ENCODE measurements around the gene SLC2A4RG. TPM values are rescaled to one million over a fixed set of nuclear protein-coding genes. Genes with fewer than 3 reads are reported as not detected.
A peak's percentile ranks its signal among the peaks of the same experiment; 100 is the strongest.

The SLC2A4RG gene
- total RNA-seq, 5 donors from 2014 or later (not counting 1 experiment from before 2014, with no cell fraction given) = 110 to 173 (median 135) TPM

DNA sequence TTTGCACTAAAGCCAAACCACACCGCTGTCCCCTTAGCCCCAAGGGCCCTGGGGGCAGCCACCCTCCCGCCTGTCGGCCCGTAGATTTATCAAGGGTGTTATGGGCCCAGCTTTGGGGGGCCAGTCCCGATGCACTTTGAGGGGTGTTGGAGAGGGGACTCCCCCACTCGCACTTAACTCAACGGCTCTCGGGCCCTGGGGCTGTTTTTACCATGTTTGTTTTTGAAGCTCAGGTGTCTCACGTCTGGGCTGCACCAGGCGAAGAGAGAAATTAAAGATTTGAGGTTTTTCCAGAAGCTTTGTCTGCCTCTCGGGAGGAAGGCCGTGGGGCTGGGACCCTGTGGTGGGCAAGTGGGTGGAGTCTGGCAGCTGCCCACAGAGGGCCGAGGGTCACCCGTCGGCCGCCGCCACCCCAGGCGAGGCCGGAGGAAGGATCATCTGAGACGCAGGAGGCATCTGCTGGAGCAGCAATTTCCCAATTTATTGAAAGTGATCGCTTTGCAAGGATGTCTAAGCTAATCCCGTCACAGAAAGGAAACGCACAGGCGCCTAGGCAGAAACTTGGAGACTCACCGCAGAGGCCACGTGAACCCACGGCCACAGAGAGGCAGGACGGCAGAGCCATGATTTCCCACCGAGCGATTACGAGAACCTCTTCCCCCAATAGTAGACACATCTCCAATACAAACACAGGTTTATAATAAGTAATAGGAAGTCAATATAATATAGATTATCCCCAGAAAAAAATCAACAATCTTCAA is 3.8 kb downstream of the SLC2A4RG start:
- H3K9me3 Mint-ChIP-seq = no peaks in the 10 kb centered on the region
- Histone ChIP-seq H3K36me3 (ENCODE audit: control insufficient read depth in 2 of 2, extremely low read depth in 1 of 2, insufficient read depth in 1 of 2, low read length in 1 of 2) (peaks cover 8 to 33% of the 10 kb centered on the region in 2 donors), H3K9me3 (no peaks in the 10 kb centered on the region), H3K27me3 (replicated peaks in 1 of 2; ENCODE audit: control insufficient read depth in 2 of 2, extremely low read depth in 1 of 2, insufficient read depth in 2 of 2, low read length in 1 of 2) (no peaks in the 10 kb centered on the region), H3K4me1 (ENCODE audit: control insufficient read depth in 1 of 2, extremely low read depth in 1 of 2, insufficient read depth in 2 of 2, low read length in 2 of 2) (peaks cover 5 to 39% of the 10 kb centered on the region in 2 experiments), H3K27ac (ENCODE audit: low read length) (no peak overlapping the region), H3K4me3 (ENCODE audit: control insufficient read depth in 1 of 2, extremely low read depth in 1 of 2, low read length in 1 of 2) (no peak overlapping the region)
- no peak for DNase-seq
- ATAC-seq (replicated peaks in 1 of 4) = no peak
- no peaks in the 10 kb centered on the region for H3K36me3 Mint-ChIP-seq
- no peak overlapping the region for H3K4me3 Mint-ChIP-seq
- WGBS (ENCODE audit: insufficient coverage) = 94% methylated on average over 17 of the region's 31 CpGs
- ChIA-PET CTCF (no interaction called here), POLR2A (interaction anchor here in 1 of 2 donors (0.6 kb wide), 1 partner anchor 215 kb away, joined by 9 read pairs; no protein-coding TSS in a partner anchor)
- H3K27me3 Mint-ChIP-seq = no peaks in the 10 kb centered on the region
- peaks cover 0 to 3% (median 3%) of the 10 kb centered on the region in 3 donors for H3K4me1 Mint-ChIP-seq
- H3K27ac Mint-ChIP-seq = peak overlapping the region in 1 of 2 donors; percentile 8

- no peaks in the 10 kb centered on the region for H3K9me3 ChIP-seq
- Mint-ChIP-seq H3K9me3 (no peaks in the 10 kb centered on the region), H3K4me1 (peaks cover 5 to 7% (median 6%) of the 10 kb centered on the region in 3 donors), H3K36me3 (no peaks in the 10 kb centered on the region), H3K27me3 (no peaks in the 10 kb centered on the region), H3K27ac (peak overlapping the region in 1 of 2 donors; percentile 8), H3K4me3 (no peak overlapping the region)
- no peaks in the 10 kb centered on the region for H3K27me3 ChIP-seq (replicated peaks in 1 of 2; ENCODE audit: control insufficient read depth in 2 of 2, extremely low read depth in 1 of 2, insufficient read depth in 2 of 2, low read length in 1 of 2)
- H3K27ac ChIP-seq (ENCODE audit: low read length) = no peak overlapping the region
- ATAC-seq (replicated peaks in 1 of 4) = no peak
- peaks cover 0 to 36% of the 10 kb centered on the region in 2 experiments for H3K4me1 ChIP-seq (ENCODE audit: control insufficient read depth in 1 of 2, extremely low read depth in 1 of 2, insufficient read depth in 2 of 2, low read length in 2 of 2)
- no peak for DNase-seq
- peaks cover 3 to 26% of the 10 kb centered on the region in 2 donors for H3K36me3 ChIP-seq (ENCODE audit: control insufficient read depth in 2 of 2, extremely low read depth in 1 of 2, insufficient read depth in 1 of 2, low read length in 1 of 2)
- ChIA-PET CTCF (no interaction called here), POLR2A (interaction anchor here in 1 of 2 donors (0.8 kb wide), 1 partner anchor 12 kb away, joined by 3 read pairs; no protein-coding TSS in a partner anchor)
- no peak overlapping the region for H3K4me3 ChIP-seq (ENCODE audit: control insufficient read depth in 1 of 2, extremely low read depth in 1 of 2, low read length in 1 of 2)
- 64% methylated on average over 3 of the region's 4 CpGs for WGBS (ENCODE audit: insufficient coverage)
Measured at GRCh38 chr20:63744158-63744557, 4.6 kb downstream of the SLC2A4RG start.

- Mint-ChIP-seq H3K9me3 (no peaks in the 10 kb centered on the region), H3K36me3 (no peaks in the 10 kb centered on the region), H3K4me3 (no peak overlapping the region), H3K27ac (no peak overlapping the region), H3K4me1 (peaks cover 10 to 11% (median 11%) of the 10 kb centered on the region in 3 donors), H3K27me3 (no peaks in the 10 kb centered on the region)
- no peak overlapping the region for H3K27ac ChIP-seq (ENCODE audit: low read length)
- POLR2A ChIA-PET = interaction anchor here in 1 of 2 donors (0.8 kb wide), 1 partner anchor 12 kb away, joined by 3 read pairs; no protein-coding TSS in a partner anchor
- no peak for DNase-seq
- H3K27me3 ChIP-seq (replicated peaks in 1 of 2; ENCODE audit: control insufficient read depth in 2 of 2, extremely low read depth in 1 of 2, insufficient read depth in 2 of 2, low read length in 1 of 2) = no peaks in the 10 kb centered on the region
- no peaks in the 10 kb centered on the region for H3K9me3 ChIP-seq
- peaks cover 2 to 39% of the 10 kb centered on the region in 2 experiments for H3K4me1 ChIP-seq (ENCODE audit: control insufficient read depth in 1 of 2, extremely low read depth in 1 of 2, insufficient read depth in 2 of 2, low read length in 2 of 2)
- CTCF ChIA-PET = no interaction called here
- no peak for ATAC-seq (replicated peaks in 1 of 4)
- H3K4me3 ChIP-seq (ENCODE audit: control insufficient read depth in 1 of 2, extremely low read depth in 1 of 2, low read length in 1 of 2) = no peak overlapping the region
- WGBS (ENCODE audit: insufficient coverage) = 88% methylated on average over 16 of the region's 25 CpGs
- peaks cover 3 to 26% of the 10 kb centered on the region in 2 donors for H3K36me3 ChIP-seq (ENCODE audit: control insufficient read depth in 2 of 2, extremely low read depth in 1 of 2, insufficient read depth in 1 of 2, low read length in 1 of 2)
Measured at GRCh38 chr20:63744574-63745423, 5.2 kb downstream of the SLC2A4RG start.

GRCh38 chr20:63745424-63745805 is 5.8 kb downstream of the SLC2A4RG start:
- no peaks in the 10 kb centered on the region for H3K27me3 Mint-ChIP-seq
- Histone ChIP-seq H3K4me1 (ENCODE audit: control insufficient read depth in 1 of 2, extremely low read depth in 1 of 2, insufficient read depth in 2 of 2, low read length in 2 of 2) (peaks cover 9 to 45% of the 10 kb centered on the region in 2 experiments), H3K36me3 (ENCODE audit: control insufficient read depth in 2 of 2, extremely low read depth in 1 of 2, insufficient read depth in 1 of 2, low read length in 1 of 2) (peaks cover 3 to 26% of the 10 kb centered on the region in 2 donors), H3K27me3 (replicated peaks in 1 of 2; ENCODE audit: control insufficient read depth in 2 of 2, extremely low read depth in 1 of 2, insufficient read depth in 2 of 2, low read length in 1 of 2) (no peaks in the 10 kb centered on the region), H3K27ac (ENCODE audit: low read length) (no peak overlapping the region), H3K9me3 (no peaks in the 10 kb centered on the region), H3K4me3 (ENCODE audit: control insufficient read depth in 1 of 2, extremely low read depth in 1 of 2, low read length in 1 of 2) (no peak overlapping the region)
- H3K9me3 Mint-ChIP-seq = no peaks in the 10 kb centered on the region
- DNase-seq (no peak), ATAC-seq (replicated peaks in 1 of 4) (no peak)
- no peaks in the 10 kb centered on the region for H3K36me3 Mint-ChIP-seq
- H3K27ac Mint-ChIP-seq = no peak overlapping the region
- no peak overlapping the region for H3K4me3 Mint-ChIP-seq
- 91% methylated on average over 13 of the region's 15 CpGs for WGBS (ENCODE audit: insufficient coverage)
- ChIA-PET CTCF (no interaction called here), POLR2A (no interaction called here)
- H3K4me1 Mint-ChIP-seq = peaks cover 11 to 15% (median 14%) of the 10 kb centered on the region in 3 donors

GRCh38 chr20:63745961-63746731 is 6.6 kb downstream of the SLC2A4RG start:
- ATAC-seq (replicated peaks in 1 of 4) (no peak), DNase-seq (no peak)
- no peaks in the 10 kb centered on the region for H3K27me3 ChIP-seq (replicated peaks in 1 of 2; ENCODE audit: control insufficient read depth in 2 of 2, extremely low read depth in 1 of 2, insufficient read depth in 2 of 2, low read length in 1 of 2)
- 94% methylated on average over 18 of the region's 26 CpGs for WGBS (ENCODE audit: insufficient coverage)
- no peaks in the 10 kb centered on the region for H3K9me3 ChIP-seq
- H3K27ac ChIP-seq (ENCODE audit: low read length) = no peak overlapping the region
- Mint-ChIP-seq H3K4me1 (peaks cover 17 to 22% (median 21%) of the 10 kb centered on the region in 3 donors), H3K36me3 (no peaks in the 10 kb centered on the region), H3K27me3 (no peaks in the 10 kb centered on the region), H3K9me3 (no peaks in the 10 kb centered on the region), H3K27ac (peak overlapping the region in 1 of 2 donors; percentile 69), H3K4me3 (no peak overlapping the region)
- ChIA-PET POLR2A (no interaction called here), CTCF (no interaction called here)
- H3K4me3 ChIP-seq (ENCODE audit: control insufficient read depth in 1 of 2, extremely low read depth in 1 of 2, low read length in 1 of 2) = no peak overlapping the region
- peaks cover 12 to 45% of the 10 kb centered on the region in 2 experiments for H3K4me1 ChIP-seq (ENCODE audit: control insufficient read depth in 1 of 2, extremely low read depth in 1 of 2, insufficient read depth in 2 of 2, low read length in 2 of 2)
- H3K36me3 ChIP-seq (ENCODE audit: control insufficient read depth in 2 of 2, extremely low read depth in 1 of 2, insufficient read depth in 1 of 2, low read length in 1 of 2) = peaks cover 3 to 24% of the 10 kb centered on the region in 2 donors

All from T-cell (primary cell).